ENCODE results near the gene FAM135A. TPM values are rescaled to one million over a fixed set of nuclear protein-coding genes. Genes with fewer than 3 reads are reported as not detected.

Gene FAM135A
- total RNA-seq, 1 experiment from 2014 or later, result 11.2 TPM

DNA sequence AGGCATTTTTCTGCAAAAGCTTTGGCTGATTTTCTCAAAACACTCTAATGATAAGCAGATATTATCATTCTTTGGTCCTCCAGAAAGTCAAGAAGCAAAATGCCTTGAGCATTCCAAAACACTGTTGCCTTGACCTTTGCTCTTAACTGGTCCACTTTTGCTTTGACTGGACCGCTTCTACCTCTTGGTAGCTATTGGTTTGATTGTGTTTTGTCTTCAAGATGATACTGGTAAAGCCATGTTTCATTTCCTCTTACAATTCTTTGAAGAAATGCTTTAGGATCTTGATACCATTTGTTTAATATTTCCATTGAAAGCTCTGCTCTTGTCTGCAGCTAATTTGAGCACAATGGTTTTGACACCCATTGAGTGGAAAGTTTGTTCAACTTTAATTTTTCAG lies 117.8 kb downstream of the FAM135A start:
- no peak overlapping the region for H3K4me3 ChIP-seq (ENCODE audit: low read depth, low read length, poor library complexity, severe bottlenecking)
- no peak for DNase-seq (ENCODE audit: low spot score)
- POLR2A ChIA-PET (ENCODE audit: low non-redundant PET), result no interaction called here
- no peak overlapping the region for H3K27ac ChIP-seq (ENCODE audit: low read depth, low read length, poor library complexity, severe bottlenecking)
- no peak for TF ChIP-seq EZH2 (IDR thresholded peaks at IDR 0.05; ENCODE audit: borderline replicate concordance, low read depth, low read length, poor library complexity, severe bottlenecking)
- TF ChIP-seq, protein P1, sequence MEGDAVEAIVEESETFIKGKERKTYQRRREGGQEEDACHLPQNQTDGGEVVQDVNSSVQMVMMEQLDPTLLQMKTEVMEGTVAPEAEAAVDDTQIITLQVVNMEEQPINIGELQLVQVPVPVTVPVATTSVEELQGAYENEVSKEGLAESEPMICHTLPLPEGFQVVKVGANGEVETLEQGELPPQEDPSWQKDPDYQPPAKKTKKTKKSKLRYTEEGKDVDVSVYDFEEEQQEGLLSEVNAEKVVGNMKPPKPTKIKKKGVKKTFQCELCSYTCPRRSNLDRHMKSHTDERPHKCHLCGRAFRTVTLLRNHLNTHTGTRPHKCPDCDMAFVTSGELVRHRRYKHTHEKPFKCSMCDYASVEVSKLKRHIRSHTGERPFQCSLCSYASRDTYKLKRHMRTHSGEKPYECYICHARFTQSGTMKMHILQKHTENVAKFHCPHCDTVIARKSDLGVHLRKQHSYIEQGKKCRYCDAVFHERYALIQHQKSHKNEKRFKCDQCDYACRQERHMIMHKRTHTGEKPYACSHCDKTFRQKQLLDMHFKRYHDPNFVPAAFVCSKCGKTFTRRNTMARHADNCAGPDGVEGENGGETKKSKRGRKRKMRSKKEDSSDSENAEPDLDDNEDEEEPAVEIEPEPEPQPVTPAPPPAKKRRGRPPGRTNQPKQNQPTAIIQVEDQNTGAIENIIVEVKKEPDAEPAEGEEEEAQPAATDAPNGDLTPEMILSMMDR (conservative IDR thresholded peaks at IDR 0.05; ENCODE audit: low read depth, low read length), result no peak
- no peaks in the 10 kb centered on the region for H3K9me3 ChIP-seq (ENCODE audit: low read depth, low read length, poor library complexity, severe bottlenecking)
- intact Hi-C loops (cut with micrococcal nuclease; ENCODE audit: unreplicated experiment), result no loop called here
- no TSS peak for BruUV-seq (replicated peaks)
- H3K27me3 ChIP-seq (replicated peaks; ENCODE audit: insufficient read depth, low read depth, low read length, poor library complexity), result no peaks in the 10 kb centered on the region
- CTCF ChIA-PET, result no interaction called here
- H3K4me1 ChIP-seq (ENCODE audit: insufficient read depth, low read length, poor library complexity, severe bottlenecking), result no peaks in the 10 kb centered on the region
- no peaks in the 10 kb centered on the region for H3K36me3 ChIP-seq (ENCODE audit: insufficient read depth, low read length, poor library complexity, severe bottlenecking)

DNA sequence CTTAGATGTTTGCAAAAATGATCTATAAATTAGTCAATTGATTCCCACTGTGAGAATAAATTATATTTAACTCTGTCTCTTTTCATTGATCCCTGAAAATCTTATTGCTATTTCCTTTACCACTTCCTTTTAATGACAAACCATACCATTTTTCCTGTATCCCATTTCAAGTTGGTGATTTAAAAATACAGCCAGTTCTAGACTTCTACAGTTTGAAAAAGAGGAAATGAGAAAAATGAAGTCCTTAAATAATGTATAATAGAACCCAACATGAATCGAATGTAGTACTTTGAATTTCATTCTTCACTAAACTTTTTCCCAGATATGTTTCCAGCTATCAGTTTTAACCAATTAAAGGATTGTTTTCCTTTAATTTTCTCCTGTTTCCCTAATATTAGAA lies 124.0 kb downstream of the FAM135A start:
- Histone ChIP-seq H3K27me3 (replicated peaks; ENCODE audit: insufficient read depth, low read depth, low read length, poor library complexity) (no peaks in the 10 kb centered on the region), H3K4me3 (ENCODE audit: low read depth, low read length, poor library complexity, severe bottlenecking) (no peak overlapping the region), H3K4me1 (ENCODE audit: insufficient read depth, low read length, poor library complexity, severe bottlenecking) (no peaks in the 10 kb centered on the region), H3K36me3 (ENCODE audit: insufficient read depth, low read length, poor library complexity, severe bottlenecking) (no peaks in the 10 kb centered on the region), H3K27ac (ENCODE audit: low read depth, low read length, poor library complexity, severe bottlenecking) (no peak overlapping the region), H3K9me3 (ENCODE audit: low read depth, low read length, poor library complexity, severe bottlenecking) (no peaks in the 10 kb centered on the region)
- ChIA-PET CTCF (no interaction called here), POLR2A (ENCODE audit: low non-redundant PET) (no interaction called here)
- no peak for DNase-seq (ENCODE audit: low spot score)
- no TSS peak for BruUV-seq (replicated peaks)
- no peak for TF ChIP-seq EZH2 (IDR thresholded peaks at IDR 0.05; ENCODE audit: borderline replicate concordance, low read depth, low read length, poor library complexity, severe bottlenecking)
- TF ChIP-seq, protein P1 (conservative IDR thresholded peaks at IDR 0.05; ENCODE audit: low read depth, low read length), result no peak
- intact Hi-C loops (cut with micrococcal nuclease; ENCODE audit: unreplicated experiment), result no loop called here

DNA sequence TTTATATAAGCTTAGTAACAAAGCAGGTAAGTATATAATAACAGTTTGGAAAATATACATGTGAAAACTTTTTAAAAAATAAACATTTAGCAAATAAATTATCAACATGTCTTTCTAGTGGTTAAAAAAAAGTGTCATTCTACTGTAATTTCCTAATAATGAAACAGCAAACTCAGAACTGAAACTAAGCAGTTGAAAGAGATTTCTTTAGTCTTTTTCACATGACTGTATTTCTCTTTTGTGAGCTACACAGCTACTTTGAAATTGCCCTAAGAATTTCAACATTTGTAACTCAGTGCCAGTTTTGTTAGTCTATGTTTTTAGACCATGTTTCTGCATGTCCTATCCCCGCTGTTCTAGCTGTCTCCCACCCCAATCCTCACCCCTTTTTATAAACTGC lies 125.1 kb downstream of the FAM135A start:
- BruUV-seq (replicated peaks), result no TSS peak
- no peaks in the 10 kb centered on the region for H3K4me1 ChIP-seq (ENCODE audit: insufficient read depth, low read length, poor library complexity, severe bottlenecking)

More for the DNA sequence above, 125.1 kb downstream of the FAM135A start:
- CTCF ChIA-PET, result no interaction called here
- Histone ChIP-seq H3K36me3 (ENCODE audit: insufficient read depth, low read length, poor library complexity, severe bottlenecking) (no peaks in the 10 kb centered on the region), H3K27me3 (replicated peaks; ENCODE audit: insufficient read depth, low read depth, low read length, poor library complexity) (no peaks in the 10 kb centered on the region), H3K9me3 (ENCODE audit: low read depth, low read length, poor library complexity, severe bottlenecking) (no peaks in the 10 kb centered on the region), H3K4me3 (ENCODE audit: low read depth, low read length, poor library complexity, severe bottlenecking) (no peak overlapping the region), H3K27ac (ENCODE audit: low read depth, low read length, poor library complexity, severe bottlenecking) (no peak overlapping the region)
- POLR2A ChIA-PET (ENCODE audit: low non-redundant PET), result no interaction called here
- no peak for TF ChIP-seq EZH2 (IDR thresholded peaks at IDR 0.05; ENCODE audit: borderline replicate concordance, low read depth, low read length, poor library complexity, severe bottlenecking)
- TF ChIP-seq, protein P1 (conservative IDR thresholded peaks at IDR 0.05; ENCODE audit: low read depth, low read length), result no peak
- no peak for DNase-seq (ENCODE audit: low spot score)
- intact Hi-C loops (cut with micrococcal nuclease; ENCODE audit: unreplicated experiment), result no loop called here
